ENCODE data around the gene RAB18. TPM values are rescaled to one million over a fixed set of nuclear protein-coding genes. Genes with fewer than 3 reads are reported as not detected.

RAB18 gene
- total and polyA plus RNA-seq, 2 of the 8 experiments (the other 6 are each of a cell fraction or from before 2014, with no cell fraction given), result 14.7 to 69.7 TPM

DNA sequence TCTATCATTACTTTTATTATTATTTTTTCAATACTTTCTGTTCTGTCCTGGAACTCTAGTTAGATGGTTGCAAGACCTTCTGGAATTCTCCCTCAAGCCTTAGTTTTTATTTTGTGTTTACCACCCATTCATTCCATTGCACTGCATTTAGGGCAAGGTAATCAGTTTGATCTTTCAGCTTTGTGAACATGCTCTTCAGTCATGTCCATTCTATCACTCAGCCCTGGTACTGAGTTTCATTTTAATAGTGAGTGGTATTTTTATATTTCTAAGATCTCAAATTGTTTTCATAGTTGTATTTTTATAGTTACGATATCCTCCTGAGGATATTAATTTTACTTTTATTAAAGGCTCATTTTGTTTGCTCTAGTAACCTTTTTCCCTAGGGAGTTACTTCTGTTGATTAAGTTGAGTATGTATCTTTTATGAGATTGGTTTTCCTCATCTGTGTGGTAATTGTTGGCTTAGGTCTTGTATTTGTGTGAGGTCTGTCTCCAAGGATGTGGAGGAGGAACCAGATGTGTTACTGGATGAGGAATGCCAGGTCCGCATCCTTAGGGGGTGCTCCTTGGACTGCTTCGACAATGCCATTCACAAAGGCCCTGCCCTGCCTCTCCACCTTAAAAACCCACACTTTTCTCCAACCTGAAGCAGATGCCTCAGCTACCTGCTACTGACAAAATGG, 46.7 kb upstream of the RAB18 start (continued):
- no peak for TF ChIP-seq NANOG (IDR thresholded peaks at IDR 0.05; ENCODE audit: insufficient read depth, low read depth, low read length, poor library complexity, severe bottlenecking)
- no peak for TF ChIP-seq YY1 (IDR thresholded peaks at IDR 0.05; ENCODE audit: low read depth, low read length)
- TF ChIP-seq SIRT6 (IDR thresholded peaks at IDR 0.05; ENCODE audit: low read length), result no peak
- no peak for TF ChIP-seq TAF1 (IDR thresholded peaks at IDR 0.05; ENCODE audit: low read depth, low read length)
- no peak for TF ChIP-seq CHD1 (IDR thresholded peaks at IDR 0.05; ENCODE audit: low read depth, low read length)
